Forelimb muscle (tissue), 1 donor: Measurements from ENCODE around the gene CNTLN. TPM values are rescaled to one million over a fixed set of nuclear protein-coding genes. Genes with fewer than 3 reads are reported as not detected.
A peak's percentile ranks its signal among the peaks of the same experiment; 100 is the strongest.
"Not testable (repeated sequence)": the region's sequence is repeated elsewhere in the genome, so short reads cannot be mapped to it uniquely, and the experiment has no call there.

Experiments
- DNase-seq: peaks from one replicate; pipeline ENCODE4 v3.0.0-alpha.2; 2013; ENCODE audit warnings: low read depth
- polyA plus RNA-seq: library from polyadenylated mRNA; unstranded; fragments of 120-200 nt; gene quantifications from one replicate; pipeline ENCODE4 v1.2.1, GENCODE V29; 2013; ENCODE audit not compliant: insufficient read length

The CNTLN gene
- polyA plus RNA-seq, 1 donor, result 7.4 TPM

DNA sequence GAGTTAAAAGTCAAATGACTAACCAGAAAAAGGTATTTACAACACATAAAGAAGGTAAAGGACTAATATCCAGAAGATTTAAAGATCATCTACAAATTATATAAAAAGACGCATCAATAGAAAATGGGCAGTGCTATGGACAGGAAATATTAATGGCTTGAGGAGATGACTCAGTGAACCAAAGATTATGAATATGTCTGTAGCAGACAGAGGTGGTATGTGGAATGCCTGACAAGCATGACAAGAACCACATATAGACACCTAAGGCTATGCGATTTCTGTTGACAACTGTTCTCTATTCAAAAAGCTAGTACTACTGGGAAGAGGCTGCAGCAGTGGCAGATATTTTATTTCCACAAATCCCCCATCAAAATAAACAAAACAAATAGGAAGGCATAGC, 267.0 kb downstream of the CNTLN start:
- no peak for DNase-seq

GRCh38 chr9:17402309-17402708, 267.5 kb downstream of the CNTLN start:
- no peak for DNase-seq

DNA sequence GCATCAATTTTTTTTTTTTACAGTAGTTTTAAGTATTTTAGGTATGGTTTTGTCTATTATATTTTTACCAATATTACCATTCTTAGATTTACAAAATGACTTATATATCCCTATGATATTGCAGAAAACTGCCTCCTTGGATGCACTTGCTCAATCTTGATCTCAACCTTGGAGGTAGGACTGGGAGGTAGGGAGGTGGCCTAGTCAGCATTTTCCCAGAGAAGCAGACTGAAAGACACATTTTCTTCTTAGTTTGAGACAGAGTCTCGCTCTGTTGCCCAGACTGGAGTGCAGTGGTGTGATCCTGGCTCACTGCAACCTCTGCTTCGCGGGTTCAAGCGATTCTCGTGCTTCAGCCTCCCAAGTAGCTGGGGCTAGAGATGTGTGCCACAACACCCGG, 268.7 kb downstream of the CNTLN start:
- DNase-seq, result no peak

GRCh38 chr9:17414986-17415385, 280.1 kb downstream of the CNTLN start:
- no peak for DNase-seq

GRCh38 chr9:17422994-17423680, 288.3 kb downstream of the CNTLN start:
- DNase-seq, result no peak

DNA sequence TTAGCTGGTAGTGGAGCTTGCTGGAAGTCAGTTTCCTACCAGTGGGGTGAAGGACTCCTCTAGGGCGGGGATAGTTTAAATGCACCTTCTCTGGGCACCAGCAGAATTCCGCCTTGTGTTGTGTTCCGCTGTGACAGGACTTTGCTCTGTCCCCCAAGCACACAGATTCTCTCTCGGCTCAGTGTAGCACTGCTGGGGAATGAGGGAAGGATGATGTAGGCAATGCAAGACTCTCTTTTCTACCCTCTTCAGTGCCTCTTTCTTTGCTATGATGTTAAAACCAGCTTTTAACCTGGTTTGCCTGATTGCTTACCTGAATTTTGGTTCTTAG, 288.8 kb downstream of the CNTLN start:
- DNase-seq, result no peak

GRCh38 chr9:17425384-17425783, 290.5 kb downstream of the CNTLN start:
- DNase-seq, result no peak

- DNase-seq, result no peak
Observed at GRCh38 chr9:17433526-17433925, 298.7 kb downstream of the CNTLN start.

- DNase-seq, result no peak
Observed at GRCh38 chr9:17436854-17437253, 302.0 kb downstream of the CNTLN start.

DNA sequence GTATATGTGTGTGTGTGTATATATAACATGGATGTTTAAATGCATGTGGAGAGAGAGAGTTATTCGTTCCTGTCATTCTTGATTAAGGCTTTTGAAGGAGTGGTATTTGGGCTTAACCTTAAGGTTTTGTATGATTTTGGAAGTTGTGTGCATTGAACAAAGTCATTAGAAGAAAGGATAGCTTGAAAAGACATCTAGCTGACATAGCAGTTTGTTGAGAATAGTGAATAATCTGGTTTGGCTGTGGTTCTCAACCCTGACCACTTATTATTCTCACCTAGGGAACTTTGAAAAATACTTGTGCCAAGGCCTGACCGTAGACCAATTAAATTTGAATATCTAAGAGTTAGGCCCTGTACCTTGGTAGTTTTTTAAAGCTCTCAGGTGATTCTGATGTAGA, 303.0 kb downstream of the CNTLN start:
- DNase-seq, result no peak

- not testable (repeated sequence) for DNase-seq
Observed at GRCh38 chr9:17445126-17445525, 310.3 kb downstream of the CNTLN start.

DNA sequence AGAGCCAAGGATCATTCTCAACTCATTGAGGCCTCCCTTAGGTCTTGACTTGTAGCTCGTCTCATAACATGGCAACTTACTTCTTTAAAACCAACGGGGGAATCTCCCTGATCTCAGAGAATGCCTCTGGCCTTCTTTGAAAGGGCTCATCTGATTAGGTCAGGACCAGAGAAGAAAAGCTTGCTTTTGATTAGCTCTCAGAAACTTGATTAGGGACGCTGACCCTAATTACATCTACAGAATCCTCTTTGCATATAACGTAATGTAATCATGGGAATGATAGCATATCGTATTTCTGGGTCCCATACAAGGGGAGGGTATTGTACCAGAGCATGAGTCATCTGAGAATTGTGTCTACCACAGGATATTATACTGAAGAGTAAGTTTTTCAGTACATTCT, 318.9 kb downstream of the CNTLN start:
- no peak for DNase-seq

- DNase-seq, result peak; percentile 54
Observed at GRCh38 chr9:17462869-17463464, 328.1 kb downstream of the CNTLN start.

- no peak for DNase-seq
Observed at GRCh38 chr9:17470036-17470813, 335.4 kb downstream of the CNTLN start.

- no peak for DNase-seq
Observed at GRCh38 chr9:17472126-17472525, 337.3 kb downstream of the CNTLN start.

- no peak for DNase-seq
Observed at GRCh38 chr9:17476401-17476800, 341.6 kb downstream of the CNTLN start.

GRCh38 chr9:17477816-17478215, 343.0 kb downstream of the CNTLN start:
- DNase-seq, result no peak

- DNase-seq, result no peak
Observed at GRCh38 chr9:17480966-17481365, 346.1 kb downstream of the CNTLN start.

- DNase-seq, result no peak
Observed at GRCh38 chr9:17481565-17481964, 346.7 kb downstream of the CNTLN start.

- DNase-seq, result no peak
Observed at GRCh38 chr9:17484906-17485305, 350.1 kb downstream of the CNTLN start.

DNA sequence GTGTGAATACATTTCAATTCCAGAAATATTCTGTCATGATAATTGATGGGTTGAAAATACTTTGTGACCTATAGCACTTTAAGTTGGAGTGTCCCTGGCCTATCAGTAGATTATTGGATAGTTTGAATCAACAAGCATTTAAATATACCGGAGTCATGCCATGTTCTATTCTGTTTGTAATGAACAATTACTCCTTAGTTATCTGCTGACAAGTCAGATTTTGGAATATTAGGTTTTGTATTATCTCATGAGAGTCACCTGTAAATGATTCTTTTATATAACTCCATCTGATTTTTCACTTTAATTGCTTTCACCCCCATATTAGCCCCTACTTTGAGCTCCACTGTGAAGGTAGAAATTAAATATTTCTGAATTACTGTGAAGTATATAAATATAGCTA, 351.6 kb downstream of the CNTLN start:
- no peak for DNase-seq

DNA sequence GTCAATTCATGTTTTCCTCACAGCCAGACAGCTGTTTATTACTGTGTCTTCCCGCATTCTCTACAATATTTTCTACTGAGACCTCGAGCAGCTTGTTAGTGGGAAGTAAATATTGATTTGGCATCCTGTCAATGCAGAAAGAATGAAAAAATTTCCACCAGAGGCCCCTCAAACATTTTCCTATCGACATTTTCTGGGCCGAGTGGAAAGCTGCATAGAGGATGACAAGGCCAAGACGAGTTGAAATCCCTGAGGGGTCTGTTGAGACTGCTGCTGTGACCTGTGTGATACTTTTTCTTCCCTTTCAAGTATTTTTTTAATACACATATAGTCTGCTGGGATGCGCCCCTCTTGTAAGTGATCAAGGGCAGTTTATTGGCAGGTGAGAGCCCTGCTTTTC, 352.6 kb downstream of the CNTLN start:
- DNase-seq, result no peak

- no peak for DNase-seq
Observed at GRCh38 chr9:17488662-17489061, 353.8 kb downstream of the CNTLN start.
